Measurements from ENCODE around the gene SLAMF7. TPM values are rescaled to one million over a fixed set of nuclear protein-coding genes. Genes with fewer than 3 reads are reported as not detected.

The SLAMF7 gene
- total RNA-seq, 1 experiment from 2014 or later, result 3.6 TPM

- BruUV-seq (replicated peaks), result no TSS peak
- H3K27ac ChIP-seq, result no peak overlapping the region
- H3K36me3 ChIP-seq (ENCODE audit: low read depth), result no peaks in the 10 kb centered on the region
- no peak for DNase-seq
- no peak overlapping the region for H3K4me3 ChIP-seq
- H3K79me2 ChIP-seq (ENCODE audit: low read depth), result no peaks in the 10 kb centered on the region
- intact Hi-C loops (cut with micrococcal nuclease; ENCODE audit: unreplicated experiment), result no loop called here
- ChIA-PET CTCF (no interaction called here), POLR2A (ENCODE audit: unreplicated experiment) (no interaction called here)
- H3K4me1 ChIP-seq (replicated peaks; ENCODE audit: insufficient read depth), result peaks cover 18% of the 10 kb centered on the region
- H3F3A ChIP-seq (ENCODE audit: insufficient read depth, low read depth), result no peaks in the 10 kb centered on the region
- TF ChIP-seq EZH2 (IDR thresholded peaks at IDR 0.05; ENCODE audit: low read depth) (no peak), CTCF (conservative IDR thresholded peaks at IDR 0.05) (no peak)
- no peaks in the 10 kb centered on the region for H3K9me3 ChIP-seq (ENCODE audit: insufficient read depth, low read depth)
- no peak overlapping the region for H2AFZ ChIP-seq
- no peak overlapping the region for H3K4me2 ChIP-seq
- no peaks in the 10 kb centered on the region for H4K20me1 ChIP-seq (ENCODE audit: insufficient read depth)
- H3K27me3 ChIP-seq (ENCODE audit: insufficient read depth, low read depth), result peaks cover 1% of the 10 kb centered on the region; the same call in 1 of the 2 replicates
- no peaks in the 10 kb centered on the region for H3K9me2 ChIP-seq (ENCODE audit: insufficient read depth)
Measured at GRCh38 chr1:160723332-160723731, 15.7 kb upstream of the SLAMF7 start.

- no TSS peak for BruUV-seq (replicated peaks)
- CTCF ChIA-PET, result interaction anchor here (1.1 kb wide), 1 partner anchor 229 kb away, joined by 4 read pairs; no protein-coding TSS in a partner anchor
- no peak overlapping the region for H3K27ac ChIP-seq
Measured at GRCh38 chr1:160724465-160725242, 14.4 kb upstream of the SLAMF7 start.

GRCh38 chr1:160726114-160726497, 12.9 kb upstream of the SLAMF7 start:
- ChIA-PET CTCF (no interaction called here), POLR2A (ENCODE audit: unreplicated experiment) (no interaction called here)
- H4K20me1 ChIP-seq (ENCODE audit: insufficient read depth), result no peaks in the 10 kb centered on the region
- H3K36me3 ChIP-seq (ENCODE audit: low read depth), result no peaks in the 10 kb centered on the region
- H2AFZ ChIP-seq, result 0 out of 2 replicates have a peak overlapping the region, but pooled peaks have one; percentile 40
- H3K79me2 ChIP-seq (ENCODE audit: low read depth), result no peaks in the 10 kb centered on the region
- no peaks in the 10 kb centered on the region for H3K9me2 ChIP-seq (ENCODE audit: insufficient read depth)
- intact Hi-C loops (cut with micrococcal nuclease; ENCODE audit: unreplicated experiment), result loop anchor here (2.0 to 5.0 kb wide), 3 partner anchors 45 to 109 kb away; no protein-coding TSS in a partner anchor
- no peak overlapping the region for H3K4me2 ChIP-seq
- H3K27ac ChIP-seq, result peak overlapping the region; percentile 50
- no peak overlapping the region for H3K4me3 ChIP-seq
- BruUV-seq (replicated peaks), result no TSS peak
- no peak for DNase-seq
- TF ChIP-seq CTCF (conservative IDR thresholded peaks at IDR 0.05), result no peak
- TF ChIP-seq EZH2 (IDR thresholded peaks at IDR 0.05; ENCODE audit: low read depth), result no peak
- H3K27me3 ChIP-seq (ENCODE audit: insufficient read depth, low read depth), result no peaks in the 10 kb centered on the region
- peaks cover 18% of the 10 kb centered on the region for H3K4me1 ChIP-seq (replicated peaks; ENCODE audit: insufficient read depth)
- H3K9me3 ChIP-seq (ENCODE audit: insufficient read depth, low read depth), result no peaks in the 10 kb centered on the region
- H3F3A ChIP-seq (ENCODE audit: insufficient read depth, low read depth), result no peaks in the 10 kb centered on the region

More at GRCh38 chr1:160724465-160725242, 14.4 kb upstream of the SLAMF7 start:
- Histone ChIP-seq H3K4me2 (no peak overlapping the region), H3K36me3 (ENCODE audit: low read depth) (no peaks in the 10 kb centered on the region), H3K4me3 (no peak overlapping the region), H3K9me3 (ENCODE audit: insufficient read depth, low read depth) (no peaks in the 10 kb centered on the region), H3K9me2 (ENCODE audit: insufficient read depth) (no peaks in the 10 kb centered on the region), H3K79me2 (ENCODE audit: low read depth) (no peaks in the 10 kb centered on the region), H3K4me1 (replicated peaks; ENCODE audit: insufficient read depth) (peaks cover 18% of the 10 kb centered on the region), H3K27me3 (ENCODE audit: insufficient read depth, low read depth) (no peaks in the 10 kb centered on the region), H3F3A (ENCODE audit: insufficient read depth, low read depth) (no peaks in the 10 kb centered on the region), H2AFZ (no peak overlapping the region), H4K20me1 (ENCODE audit: insufficient read depth) (no peaks in the 10 kb centered on the region)
- POLR2A ChIA-PET (ENCODE audit: unreplicated experiment), result interaction anchor here (0.7 kb wide), 1 partner anchor 411 kb away, joined by 3 read pairs; no protein-coding TSS in a partner anchor
- no peak for DNase-seq
- TF ChIP-seq CTCF (conservative IDR thresholded peaks at IDR 0.05), result no peak
- TF ChIP-seq EZH2 (IDR thresholded peaks at IDR 0.05; ENCODE audit: low read depth), result no peak
- intact Hi-C loops (cut with micrococcal nuclease; ENCODE audit: unreplicated experiment), result loop anchor here (5.0 kb wide), 1 partner anchor 58 kb away; no protein-coding TSS in a partner anchor

Measured in PC-9 (cell line).